HG02885 (cell line): ENCODE data around the gene ACP2.
"Not testable (repeated sequence)": the region's sequence is repeated elsewhere in the genome, so short reads cannot be mapped to it uniquely, and the experiment has no call there.

Experiments
- ATAC-seq: cut with Tn5 transposase; IDR thresholded peaks from one replicate; pipeline ENCODE4 v1.9.1; 2021; ENCODE audit warnings: mild to moderate bottlenecking; ENCODE audit not compliant: unreplicated experiment, poor library complexity

The ACP2 gene

DNA sequence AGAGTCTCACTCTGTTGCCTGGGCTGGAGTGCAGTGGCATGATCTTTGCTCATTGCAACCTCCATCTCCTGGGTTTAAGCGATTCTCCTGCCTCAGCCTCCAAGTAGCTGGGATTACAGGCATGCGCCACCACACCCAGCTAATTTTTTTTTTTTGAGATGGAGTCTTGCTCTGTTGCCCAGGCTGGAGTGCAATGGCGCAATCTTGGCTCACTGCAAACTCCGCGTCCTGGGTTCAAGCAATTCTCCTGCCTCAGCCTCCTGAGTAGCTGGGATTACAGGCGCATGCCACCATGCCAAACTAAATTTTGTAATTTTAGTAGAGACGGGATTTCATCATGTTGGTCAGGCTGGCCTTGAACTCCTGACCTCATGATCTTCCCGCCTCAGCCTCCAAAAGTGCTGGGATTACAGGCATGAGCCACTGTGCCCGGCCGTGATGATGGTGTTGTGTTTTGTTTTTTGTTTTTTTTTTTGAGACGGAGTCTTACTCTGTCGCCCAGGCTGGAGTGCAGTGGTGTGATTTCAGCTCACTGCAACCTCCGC, 40.5 kb downstream of the ACP2 start:
- ATAC-seq = not testable (repeated sequence)

DNA sequence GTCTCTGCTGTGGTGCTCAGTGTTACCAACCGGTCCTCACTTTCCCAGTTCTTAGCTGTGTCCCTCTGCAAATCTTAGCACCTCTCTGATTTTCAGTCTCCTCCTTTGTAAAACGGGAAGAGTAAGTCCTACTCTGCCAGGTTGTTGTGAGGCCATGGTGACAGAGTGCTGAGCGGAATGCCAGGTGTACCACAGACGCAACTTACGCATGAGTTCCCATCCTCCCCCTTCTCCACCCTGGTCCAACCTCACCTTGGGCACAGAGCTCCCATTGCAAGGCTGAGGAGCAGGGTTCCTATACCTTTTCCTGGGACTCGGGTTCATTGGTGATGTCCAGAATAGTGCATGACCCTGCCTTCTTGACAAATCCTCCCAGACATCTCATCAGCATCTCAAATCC, 41.2 kb downstream of the ACP2 start:
- ATAC-seq = no peak

DNA sequence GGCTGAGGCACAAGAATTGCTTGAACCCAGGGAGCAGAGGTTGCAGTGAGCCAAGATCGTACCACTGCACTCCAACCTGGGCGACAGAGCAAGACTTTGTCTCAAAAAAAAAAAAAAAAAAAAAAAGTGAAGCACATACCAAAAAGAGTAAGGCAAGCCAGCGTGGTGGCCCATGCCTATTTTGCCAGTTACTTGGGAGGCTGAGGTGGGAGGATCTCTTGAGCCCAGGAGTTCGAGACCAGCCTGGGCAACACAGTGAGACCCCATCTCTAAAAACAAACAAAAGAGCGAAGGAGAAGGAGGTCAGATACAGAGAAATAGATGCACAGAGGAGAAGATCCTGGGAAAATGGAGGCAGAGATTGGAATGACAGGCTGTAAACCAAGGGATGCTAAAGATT, 42.0 kb downstream of the ACP2 start:
- not testable (repeated sequence) for ATAC-seq

DNA sequence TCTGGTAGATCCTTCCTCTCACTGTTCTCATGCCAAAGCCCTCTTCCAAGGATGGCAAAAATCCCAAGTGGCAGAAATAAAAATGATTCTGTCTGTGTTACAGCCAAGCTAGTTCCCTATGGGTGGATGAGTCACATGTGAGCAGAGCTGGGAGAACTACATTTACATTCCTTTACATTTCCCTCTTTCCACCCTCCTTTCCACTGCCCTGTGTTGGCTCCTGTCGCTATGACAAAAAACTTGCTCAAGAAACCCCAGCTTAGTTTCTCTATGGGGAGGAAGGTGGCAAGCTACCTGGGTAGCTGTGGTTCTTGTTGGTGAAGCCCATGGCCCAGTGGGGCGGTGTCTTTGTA, 44.0 kb downstream of the ACP2 start:
- ATAC-seq = no peak

DNA sequence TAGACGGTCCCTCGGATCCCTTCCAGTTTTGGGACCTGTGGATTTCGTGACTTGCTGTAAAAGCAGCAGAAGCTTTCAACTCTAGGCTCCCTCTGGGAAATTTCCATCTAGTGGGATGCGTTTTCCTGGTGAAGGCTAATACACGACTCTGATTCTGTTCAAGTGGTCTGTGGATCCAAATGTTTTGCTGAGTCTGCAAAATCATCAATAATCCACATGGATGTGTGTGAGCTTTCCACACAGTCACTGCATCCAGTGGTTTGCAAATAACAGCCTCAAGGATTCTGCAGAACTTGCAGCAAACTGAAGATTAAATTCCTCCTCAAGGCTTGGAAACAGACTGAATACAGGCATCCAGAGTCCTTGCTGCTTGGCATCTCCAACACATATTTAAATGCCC, 46.0 kb downstream of the ACP2 start:
- ATAC-seq = no peak

DNA sequence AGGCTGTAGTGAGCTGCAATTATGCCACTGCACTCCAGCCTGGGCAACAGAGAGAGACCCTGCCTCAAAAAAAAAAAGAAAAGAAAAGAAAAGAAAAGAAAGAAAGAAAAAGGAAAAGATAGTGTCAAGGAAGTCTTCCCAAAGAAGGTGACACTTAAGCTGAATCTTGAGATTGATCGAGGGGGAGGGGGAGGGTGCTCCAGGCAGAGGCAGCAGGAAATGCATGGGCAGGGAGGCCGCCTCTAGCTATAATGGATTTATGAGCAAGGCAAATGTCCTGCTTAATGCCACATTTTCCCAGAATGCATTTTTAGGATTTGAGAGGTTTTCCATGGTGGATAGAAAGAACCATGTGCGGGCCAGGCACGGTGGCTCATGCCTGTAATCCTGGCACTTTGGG, 47.6 kb downstream of the ACP2 start:
- no peak for ATAC-seq

DNA sequence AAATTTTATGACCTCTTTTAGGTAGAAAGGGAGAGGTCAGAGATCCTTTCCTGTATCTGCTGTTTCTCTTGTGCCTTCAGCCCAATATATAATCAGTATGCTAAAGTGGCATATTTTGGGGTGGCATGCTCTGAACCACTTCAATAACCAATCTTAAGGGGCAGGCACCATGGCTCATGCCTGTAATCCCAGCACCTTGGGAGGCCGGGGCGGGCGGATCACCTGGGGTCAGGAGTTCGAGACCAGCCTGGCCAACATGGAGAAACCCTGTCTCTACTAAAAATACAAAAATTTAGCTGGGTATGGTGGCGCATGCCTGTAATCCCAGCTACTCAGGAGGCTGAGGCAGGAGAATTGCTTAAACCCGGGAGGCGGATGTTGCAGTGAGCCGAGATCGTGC, 50.5 kb downstream of the ACP2 start:
- ATAC-seq = not testable (repeated sequence)

DNA sequence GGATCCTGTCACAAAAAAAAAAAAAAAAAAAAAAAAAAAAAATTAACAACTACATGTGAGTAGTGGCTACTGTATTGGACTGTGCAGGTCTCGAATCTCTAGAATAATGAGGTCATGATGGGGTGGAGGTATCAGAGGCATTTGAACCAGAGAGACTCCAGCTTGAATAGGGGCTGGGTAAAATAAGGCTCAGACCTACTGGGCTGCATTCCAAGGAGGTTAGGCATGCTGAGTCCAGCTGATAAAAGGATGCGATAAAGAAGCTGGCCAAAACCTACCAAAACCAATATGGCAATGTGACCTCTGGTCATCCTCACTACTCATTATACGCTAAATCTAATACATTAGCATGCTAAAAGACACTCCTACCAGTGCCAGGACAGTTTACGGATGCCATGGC, 56.5 kb downstream of the ACP2 start:
- ATAC-seq = no peak

DNA sequence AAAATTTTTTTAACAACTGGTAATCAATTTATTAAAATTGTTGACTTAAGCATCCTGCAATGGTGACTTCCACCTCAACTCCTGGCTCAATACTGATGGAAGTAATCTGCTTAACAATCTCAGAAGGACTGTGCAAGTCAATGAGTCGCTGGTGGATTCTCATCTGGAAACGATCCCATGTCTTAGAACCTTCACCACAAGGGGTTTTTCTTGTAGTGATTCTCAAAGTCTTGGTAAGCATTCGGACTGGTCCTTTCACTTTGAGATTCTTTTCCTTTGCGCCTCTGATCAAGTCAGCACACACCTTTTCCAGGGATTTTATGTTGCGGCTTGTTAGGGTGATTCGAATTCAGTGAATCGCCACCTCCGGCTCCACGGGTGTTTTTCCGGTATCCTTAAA, 57.5 kb downstream of the ACP2 start:
- not testable (repeated sequence) for ATAC-seq
